Caco-2 (cell line): ENCODE data around the gene IKZF3. TPM values are rescaled to one million over a fixed set of nuclear protein-coding genes. Genes with fewer than 3 reads are reported as not detected.

Experiments used
- BruUV-seq: library from RNA; stranded (reverse); fragments of 400-500 nt; replicated peaks from 2 replicates; lab custom pipeline; 2021; lab: Mats Ljungman, UMichigan
- CTCF ChIA-PET: fragments of 300-600 bp; sonication (Branson Sonifier 250); formaldehyde crosslinking; loops from one replicate; lab custom pipeline; 2022; ENCODE audit warnings: antibody characterized with exemption; lab: Charles Lee
- POLR2A ChIA-PET: fragments of 300-600 bp; sonication (Branson Sonifier 250); formaldehyde crosslinking; loops from one replicate; lab custom pipeline; 2022; ENCODE audit warnings: antibody characterized with exemption; lab: Charles Lee
- DNase-seq, 2 experiments: peaks; one replicate each; pipeline versions ENCODE4 v3.0.0 to v3.0.0-alpha.2; 2020 to 2022
- H3K27me3 ChIP-seq: replicated peaks from 2 replicates; pipeline ENCODE4 v1.6.0; 2011; ENCODE audit warnings: low read length; ENCODE audit not compliant: control insufficient read depth, insufficient read depth
- H3K36me3 ChIP-seq: 2 replicates; pipeline ENCODE4 v1.5.1; 2011; ENCODE audit warnings: low read length; ENCODE audit not compliant: control insufficient read depth, insufficient read depth
- H3K4me1 ChIP-seq: fragments of 250-450 bp; sonication (Bioruptor Pico); 2 replicates; pipeline ENCODE4 v1.5.1; 2020; ENCODE audit warnings: mild to moderate bottlenecking
- H3K4me3 ChIP-seq: 2 replicates; pipeline ENCODE4 v1.5.1; 2011; ENCODE audit warnings: low read depth, mild to moderate bottlenecking, control low read depth, low read length
- H3K9me3 ChIP-seq: fragments of 250-450 bp; sonication (Bioruptor Pico); 2 replicates; pipeline ENCODE4 v1.5.1; 2020; ENCODE audit warnings: mild to moderate bottlenecking, moderate library complexity
- H3K27ac Mint-ChIP-seq: one replicate; pipeline ENCODE4 v1.8.0; 2022; ENCODE audit warnings: mixed read lengths; ENCODE audit not compliant: unreplicated experiment
- H3K27me3 Mint-ChIP-seq: one replicate; pipeline ENCODE4 v1.8.0; 2022; ENCODE audit warnings: mixed read lengths; ENCODE audit not compliant: insufficient read depth, unreplicated experiment
- H3K36me3 Mint-ChIP-seq: one replicate; pipeline ENCODE4 v1.8.0; 2022; ENCODE audit warnings: mild to moderate bottlenecking, mixed read lengths; ENCODE audit not compliant: insufficient read depth, unreplicated experiment
- H3K4me1 Mint-ChIP-seq: one replicate; pipeline ENCODE4 v1.8.0; 2022; ENCODE audit warnings: low read depth, mixed read lengths; ENCODE audit not compliant: unreplicated experiment
- H3K4me3 Mint-ChIP-seq: one replicate; pipeline ENCODE4 v1.8.0; 2022; ENCODE audit warnings: mild to moderate bottlenecking, moderate library complexity, mixed read lengths; ENCODE audit not compliant: unreplicated experiment
- H3K9me3 Mint-ChIP-seq: one replicate; pipeline ENCODE4 v1.8.0; 2022; ENCODE audit warnings: mixed read lengths; ENCODE audit not compliant: unreplicated experiment
- CTCF ChIP-seq, 2 experiments: fragments of 200-600 bp in 1 of 2; IDR thresholded peaks; 1 replicate in 1 of 2; 2 replicates in 1 of 2; pipeline versions ENCODE4 v1.5.1 to v1.8.0; 2011 to 2022; ENCODE audit warnings: antibody characterized with exemption in 1 of 2, control low read depth in 1 of 2, inconsistent platforms in 1 of 2, low read depth in 1 of 2, low read length in 1 of 2, mild to moderate bottlenecking in 1 of 2, moderate library complexity in 1 of 2; ENCODE audit not compliant: insufficient read depth in 1 of 2, severe bottlenecking in 1 of 2, unreplicated experiment in 1 of 2
- intact Hi-C: fragments of 100-400 bp; cut with micrococcal nuclease; formaldehyde crosslinking; loops from one replicate; pipeline ENCODE4 v1.10.0; 2022; ENCODE audit not compliant: unreplicated experiment
- total RNA-seq: library from RNA; stranded (reverse); gene quantifications from 2 replicates; pipeline ENCODE4 v1.2.3, GENCODE V29; 2022

Gene IKZF3
- total RNA-seq, 1 experiment from 2014 or later: 2.8 TPM

DNA sequence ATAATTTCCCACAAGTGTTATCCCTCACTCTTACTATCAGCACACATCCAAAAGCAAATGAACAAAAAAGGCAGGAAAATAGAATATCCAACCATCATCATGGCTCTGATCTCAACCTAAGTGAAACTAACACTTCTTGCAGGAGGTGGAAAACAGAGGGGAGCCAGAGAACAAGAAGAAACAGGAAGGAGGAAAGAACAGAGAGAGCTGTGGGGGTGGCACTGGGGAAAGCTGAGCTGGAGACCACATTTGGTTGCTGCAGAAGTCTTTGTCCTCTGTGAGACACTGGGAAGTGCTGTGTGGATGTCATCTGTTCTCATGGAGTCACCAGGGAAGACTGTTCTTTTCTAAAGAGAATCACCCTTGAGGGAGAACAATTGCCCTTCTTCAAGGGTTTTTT is 91.7 kb downstream of the IKZF3 start:
- Histone ChIP-seq H3K27me3 (no peaks in the 10 kb centered on the region), H3K36me3 (no peaks in the 10 kb centered on the region), H3K4me3 (no peak overlapping the region), H3K4me1 (no peaks in the 10 kb centered on the region), H3K9me3 (no peaks in the 10 kb centered on the region)
- Mint-ChIP-seq H3K4me3 (no peak overlapping the region), H3K27ac (no peak overlapping the region), H3K9me3 (no peaks in the 10 kb centered on the region), H3K27me3 (no peaks in the 10 kb centered on the region), H3K4me1 (no peaks in the 10 kb centered on the region), H3K36me3 (no peaks in the 10 kb centered on the region)
- intact Hi-C loops: no loop called here
- CTCF ChIA-PET: no interaction called here
- BruUV-seq: no TSS peak
- POLR2A ChIA-PET: no interaction called here
- no peak for TF ChIP-seq CTCF (IDR thresholded peaks at IDR 0.05; ENCODE audit: insufficient read depth in 1 of 2, low read depth in 1 of 2, low read length in 1 of 2, severe bottlenecking in 1 of 2, unreplicated experiment in 1 of 2)
- DNase-seq: no peak

DNA sequence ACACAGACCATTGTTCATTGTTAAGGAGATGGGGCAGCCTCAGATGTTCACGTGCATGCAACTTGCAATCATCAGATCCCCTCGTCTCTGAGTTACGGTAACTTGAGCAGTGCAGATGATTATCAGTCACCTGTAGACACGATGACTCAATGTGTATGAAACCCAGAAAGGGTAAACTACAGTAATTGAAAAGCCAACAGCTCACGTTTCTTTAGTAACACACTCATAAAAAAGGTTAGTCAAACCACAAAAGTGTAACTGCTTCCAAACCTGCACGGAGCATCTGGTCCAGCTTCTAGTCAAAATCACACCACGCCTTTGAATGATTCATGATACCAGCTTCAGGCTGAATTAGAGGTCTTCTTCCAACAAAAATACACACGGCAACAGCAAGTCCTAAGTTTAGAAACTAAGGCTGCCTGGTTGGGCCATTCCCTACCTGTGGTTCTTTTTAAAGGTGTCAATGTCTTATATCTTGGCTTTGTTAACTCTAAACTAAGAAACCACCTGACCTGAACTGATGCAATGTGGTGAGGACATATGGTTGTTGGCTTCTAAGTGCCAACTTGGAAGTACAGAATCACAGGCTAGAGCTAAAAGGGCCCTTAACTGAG is 94.0 kb downstream of the IKZF3 start:
- BruUV-seq: no TSS peak
- no peak for DNase-seq
- Histone ChIP-seq H3K4me1 (no peaks in the 10 kb centered on the region), H3K27me3 (no peaks in the 10 kb centered on the region), H3K9me3 (no peaks in the 10 kb centered on the region), H3K4me3 (no peak overlapping the region), H3K36me3 (no peaks in the 10 kb centered on the region)
- no peak for TF ChIP-seq CTCF (IDR thresholded peaks at IDR 0.05; ENCODE audit: insufficient read depth in 1 of 2, low read depth in 1 of 2, low read length in 1 of 2, severe bottlenecking in 1 of 2, unreplicated experiment in 1 of 2)
- no peaks in the 10 kb centered on the region for H3K9me3 Mint-ChIP-seq
- ChIA-PET CTCF (no interaction called here), POLR2A (no interaction called here)
- H3K36me3 Mint-ChIP-seq: no peaks in the 10 kb centered on the region
- no peak overlapping the region for H3K4me3 Mint-ChIP-seq
- intact Hi-C loops: no loop called here
- no peaks in the 10 kb centered on the region for H3K4me1 Mint-ChIP-seq
- no peak overlapping the region for H3K27ac Mint-ChIP-seq
- no peaks in the 10 kb centered on the region for H3K27me3 Mint-ChIP-seq

DNA sequence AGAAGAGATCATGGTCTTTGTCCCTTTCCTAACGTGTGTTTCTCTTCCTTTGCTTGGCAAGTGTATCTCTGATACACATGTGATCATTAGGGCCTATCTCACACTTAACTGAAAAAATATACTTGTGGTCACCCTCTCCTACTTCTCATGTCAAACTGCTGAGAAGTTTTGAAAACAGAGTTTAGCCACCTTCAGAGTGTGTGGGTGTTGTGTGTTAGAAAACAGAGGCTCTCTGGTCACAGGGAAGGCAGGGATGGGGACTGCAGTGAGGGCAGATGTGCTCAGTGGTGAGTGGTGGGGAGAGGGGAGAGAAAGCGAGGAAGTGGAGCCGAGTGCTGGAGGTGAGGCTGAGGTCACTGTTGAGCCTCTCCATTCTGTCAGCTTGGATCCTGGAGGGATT is 97.0 kb downstream of the IKZF3 start:
- no TSS peak for BruUV-seq
- DNase-seq: no peak
- no peaks in the 10 kb centered on the region for H3K36me3 ChIP-seq
- Mint-ChIP-seq H3K36me3 (no peaks in the 10 kb centered on the region), H3K27ac (no peak overlapping the region), H3K4me1 (no peaks in the 10 kb centered on the region), H3K27me3 (no peaks in the 10 kb centered on the region), H3K9me3 (no peaks in the 10 kb centered on the region), H3K4me3 (no peak overlapping the region)
- no peaks in the 10 kb centered on the region for H3K4me1 ChIP-seq
- H3K27me3 ChIP-seq: no peaks in the 10 kb centered on the region
- no peak for TF ChIP-seq CTCF (IDR thresholded peaks at IDR 0.05; ENCODE audit: insufficient read depth in 1 of 2, low read depth in 1 of 2, low read length in 1 of 2, severe bottlenecking in 1 of 2, unreplicated experiment in 1 of 2)
- H3K9me3 ChIP-seq: no peaks in the 10 kb centered on the region
- no peak overlapping the region for H3K4me3 ChIP-seq
- ChIA-PET POLR2A (no interaction called here), CTCF (no interaction called here)
- intact Hi-C loops: no loop called here
